Loucy (cell line): Measurements from ENCODE around the gene LRRFIP1.

ENCODE experiments used
- CTCF ChIP-seq: fragments of 200-600 bp; sonication (generic); conservative IDR thresholded peaks from 2 replicates; pipeline ENCODE4 v1.5.1; 2014; ENCODE audit warnings: mild to moderate bottlenecking, antibody characterized with exemption, low read length
- EZH2phosphoT487 ChIP-seq: fragments of 200-600 bp; IDR thresholded peaks from 2 replicates; pipeline ENCODE4 v1.6.1; 2018; ENCODE audit warnings: antibody characterized with exemption, mild to moderate bottlenecking, moderate library complexity, borderline replicate concordance

DNA sequence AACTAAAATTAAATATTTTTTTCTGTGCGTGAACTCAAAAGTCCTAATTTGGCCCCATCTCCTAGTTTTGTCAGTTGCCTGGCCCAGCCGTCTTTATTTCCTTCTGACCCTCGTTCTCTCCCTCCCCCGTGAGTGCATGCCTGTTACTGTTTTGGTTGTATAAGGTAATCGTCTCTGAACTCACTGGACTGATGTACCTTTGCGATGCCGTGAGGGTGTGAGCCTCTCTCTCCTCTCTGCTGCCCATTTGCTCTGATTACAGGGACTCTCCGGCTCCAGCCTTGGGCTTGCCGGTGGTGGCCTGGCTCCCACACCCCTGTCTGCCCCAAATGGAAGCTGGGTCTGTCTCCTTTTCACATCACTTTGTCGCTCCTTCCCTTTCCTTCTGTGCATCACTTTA, 104.7 kb downstream of the LRRFIP1 start:
- TF ChIP-seq CTCF = no peak
- TF ChIP-seq EZH2phosphoT487 = no peak
